Measurements from ENCODE around the gene SLC7A11. TPM values are rescaled to one million over a fixed set of nuclear protein-coding genes. Genes with fewer than 3 reads are reported as not detected.

SLC7A11 gene
- total RNA-seq (ENCODE audit: unreplicated experiment), result 10.4 TPM
- long read RNA-seq, partial matches to known transcripts, result 0 of 1 reads
- long read RNA-seq, other reads (novel, unspliced or antisense), result 1 of 1 reads

DNA sequence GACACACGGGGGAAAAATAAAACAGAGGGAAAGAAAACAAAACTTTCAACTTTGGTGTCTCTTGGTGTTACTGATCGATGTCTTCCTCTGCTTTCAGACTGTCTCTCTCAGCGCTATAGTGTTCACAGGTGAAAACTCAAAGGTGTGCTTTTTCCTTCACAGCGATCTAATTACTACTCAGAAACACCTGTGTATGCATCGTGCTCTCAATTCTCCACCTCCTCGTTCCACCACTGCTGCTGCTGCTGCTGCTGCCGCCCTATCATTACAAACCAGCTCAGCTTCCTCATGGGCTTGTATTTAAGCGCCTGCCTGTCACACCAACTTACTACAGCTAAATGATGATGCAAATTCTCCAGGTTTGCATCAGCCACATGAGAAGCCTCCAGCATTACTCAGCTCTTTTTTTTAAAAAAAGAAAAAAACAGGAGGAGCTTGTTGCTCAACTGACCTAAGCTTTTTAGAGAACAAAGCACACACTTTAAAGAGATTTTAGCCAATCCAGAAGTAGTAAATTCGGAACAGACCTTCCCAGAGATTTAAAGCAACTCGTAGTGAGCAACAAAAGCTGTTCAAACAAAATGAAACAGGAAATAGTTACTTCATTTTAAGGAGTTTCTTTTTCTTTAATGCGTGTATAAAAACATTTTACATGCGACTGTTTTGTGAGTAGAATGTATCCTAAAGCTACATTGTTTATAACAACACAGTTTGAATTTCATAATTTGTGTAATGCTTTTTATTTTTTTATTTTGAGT is at the start of gene SLC7A11:
SLC7A11 (minus strand) TSS at position 274 of the 758 bp plus-strand sequence. CDS start 280 bp downstream, outside the sequence.
- Mint-ChIP-seq H3K36me3 (ENCODE audit: unreplicated experiment) (no peaks in the 10 kb centered on the region), H3K9me3 (ENCODE audit: unreplicated experiment) (peaks cover 3% of the 10 kb centered on the region), H3K4me3 (ENCODE audit: unreplicated experiment) (peak within 1 kb of the TSS; percentile 89), H3K4me1 (ENCODE audit: low read depth, unreplicated experiment) (peaks cover 5% of the 10 kb centered on the region), H3K27ac (ENCODE audit: unreplicated experiment) (peak within 1 kb of the TSS; percentile 87), H3K27me3 (ENCODE audit: unreplicated experiment) (no peaks in the 10 kb centered on the region)
- peak; percentile 28 for DNase-seq
- TF ChIP-seq, protein P1, sequence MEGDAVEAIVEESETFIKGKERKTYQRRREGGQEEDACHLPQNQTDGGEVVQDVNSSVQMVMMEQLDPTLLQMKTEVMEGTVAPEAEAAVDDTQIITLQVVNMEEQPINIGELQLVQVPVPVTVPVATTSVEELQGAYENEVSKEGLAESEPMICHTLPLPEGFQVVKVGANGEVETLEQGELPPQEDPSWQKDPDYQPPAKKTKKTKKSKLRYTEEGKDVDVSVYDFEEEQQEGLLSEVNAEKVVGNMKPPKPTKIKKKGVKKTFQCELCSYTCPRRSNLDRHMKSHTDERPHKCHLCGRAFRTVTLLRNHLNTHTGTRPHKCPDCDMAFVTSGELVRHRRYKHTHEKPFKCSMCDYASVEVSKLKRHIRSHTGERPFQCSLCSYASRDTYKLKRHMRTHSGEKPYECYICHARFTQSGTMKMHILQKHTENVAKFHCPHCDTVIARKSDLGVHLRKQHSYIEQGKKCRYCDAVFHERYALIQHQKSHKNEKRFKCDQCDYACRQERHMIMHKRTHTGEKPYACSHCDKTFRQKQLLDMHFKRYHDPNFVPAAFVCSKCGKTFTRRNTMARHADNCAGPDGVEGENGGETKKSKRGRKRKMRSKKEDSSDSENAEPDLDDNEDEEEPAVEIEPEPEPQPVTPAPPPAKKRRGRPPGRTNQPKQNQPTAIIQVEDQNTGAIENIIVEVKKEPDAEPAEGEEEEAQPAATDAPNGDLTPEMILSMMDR (IDR thresholded peaks at IDR 0.05; ENCODE audit: partially characterized antibody, unreplicated experiment), result no peak

DNA sequence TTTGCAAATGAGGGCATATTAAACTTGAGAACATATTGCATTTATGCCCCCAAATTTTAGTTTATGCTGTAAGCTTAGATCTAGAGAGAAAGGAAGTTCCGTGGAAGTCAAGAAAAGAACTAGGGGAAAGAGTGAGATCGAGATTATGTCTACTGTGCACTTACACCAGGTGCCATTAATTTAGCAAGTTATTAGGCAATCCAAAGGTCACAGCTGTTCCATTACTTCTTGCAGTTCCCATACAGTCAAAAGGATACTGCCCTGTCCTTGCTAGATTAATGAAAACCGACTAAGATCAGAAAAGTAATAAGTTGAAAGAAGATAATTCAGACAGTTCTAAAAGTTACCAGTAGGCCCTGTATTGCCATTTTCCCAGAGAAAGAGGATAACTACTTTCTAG is 49.3 kb upstream of the SLC7A11 start:
- Mint-ChIP-seq H3K27me3 (ENCODE audit: unreplicated experiment) (no peaks in the 10 kb centered on the region), H3K9me3 (ENCODE audit: unreplicated experiment) (no peaks in the 10 kb centered on the region), H3K27ac (ENCODE audit: unreplicated experiment) (no peak overlapping the region), H3K4me3 (ENCODE audit: unreplicated experiment) (no peak overlapping the region), H3K4me1 (ENCODE audit: low read depth, unreplicated experiment) (no peaks in the 10 kb centered on the region), H3K36me3 (ENCODE audit: unreplicated experiment) (no peaks in the 10 kb centered on the region)
- TF ChIP-seq, protein P1 (IDR thresholded peaks at IDR 0.05; ENCODE audit: partially characterized antibody, unreplicated experiment), result no peak
- no peak for DNase-seq

DNA sequence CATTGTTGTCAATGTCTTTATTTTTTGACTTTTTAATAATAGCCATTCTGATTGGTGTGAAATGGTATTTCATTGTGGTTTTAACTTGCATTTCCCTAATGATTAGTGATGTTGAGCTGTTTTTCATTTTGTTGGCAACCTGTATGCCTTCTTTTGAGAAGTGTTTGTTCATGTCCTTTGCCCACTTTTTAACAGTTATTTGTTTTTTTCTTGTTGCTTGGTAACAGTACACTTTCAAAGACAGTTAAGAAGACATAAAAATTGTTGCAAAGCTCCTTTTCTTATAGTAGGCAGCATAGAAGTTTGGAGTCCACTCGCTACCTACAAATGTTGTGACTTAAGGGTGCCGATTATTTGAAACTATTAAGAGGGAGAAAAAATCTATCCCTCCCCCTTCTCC is 48.7 kb upstream of the SLC7A11 start:
- Mint-ChIP-seq H3K27ac (ENCODE audit: unreplicated experiment) (no peak overlapping the region), H3K36me3 (ENCODE audit: unreplicated experiment) (no peaks in the 10 kb centered on the region), H3K27me3 (ENCODE audit: unreplicated experiment) (no peaks in the 10 kb centered on the region), H3K9me3 (ENCODE audit: unreplicated experiment) (no peaks in the 10 kb centered on the region), H3K4me1 (ENCODE audit: low read depth, unreplicated experiment) (no peaks in the 10 kb centered on the region), H3K4me3 (ENCODE audit: unreplicated experiment) (no peak overlapping the region)
- DNase-seq, result no peak
- TF ChIP-seq, protein P1 (IDR thresholded peaks at IDR 0.05; ENCODE audit: partially characterized antibody, unreplicated experiment), result no peak

DNA sequence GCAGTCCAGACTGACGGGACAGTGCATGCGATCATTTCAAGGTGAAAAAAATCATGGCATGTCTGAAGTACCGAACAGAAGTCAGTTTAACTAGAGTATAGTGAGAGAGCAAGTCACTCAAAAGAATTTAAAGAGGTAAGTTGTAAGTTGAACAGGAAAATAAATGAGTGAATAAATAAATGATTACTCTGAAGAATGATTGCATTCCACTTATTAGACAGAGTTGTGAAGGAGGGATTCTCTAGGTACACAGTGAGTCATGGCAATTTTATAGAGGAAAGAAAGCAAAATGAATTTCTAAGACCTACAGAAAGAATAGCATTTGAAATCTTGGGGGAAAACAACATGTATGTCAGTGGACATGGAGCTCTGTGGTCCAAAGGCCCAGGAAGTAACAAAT is 37.1 kb upstream of the SLC7A11 start:
- no peak overlapping the region for H3K27ac Mint-ChIP-seq (ENCODE audit: unreplicated experiment)
- TF ChIP-seq, protein P1 (IDR thresholded peaks at IDR 0.05; ENCODE audit: partially characterized antibody, unreplicated experiment), result no peak
- peaks cover 6% of the 10 kb centered on the region for H3K36me3 Mint-ChIP-seq (ENCODE audit: unreplicated experiment)
- H3K4me3 Mint-ChIP-seq (ENCODE audit: unreplicated experiment), result no peak overlapping the region
- DNase-seq, result no peak
- H3K9me3 Mint-ChIP-seq (ENCODE audit: unreplicated experiment), result no peaks in the 10 kb centered on the region
- no peaks in the 10 kb centered on the region for H3K27me3 Mint-ChIP-seq (ENCODE audit: unreplicated experiment)
- H3K4me1 Mint-ChIP-seq (ENCODE audit: low read depth, unreplicated experiment), result no peaks in the 10 kb centered on the region

DNA sequence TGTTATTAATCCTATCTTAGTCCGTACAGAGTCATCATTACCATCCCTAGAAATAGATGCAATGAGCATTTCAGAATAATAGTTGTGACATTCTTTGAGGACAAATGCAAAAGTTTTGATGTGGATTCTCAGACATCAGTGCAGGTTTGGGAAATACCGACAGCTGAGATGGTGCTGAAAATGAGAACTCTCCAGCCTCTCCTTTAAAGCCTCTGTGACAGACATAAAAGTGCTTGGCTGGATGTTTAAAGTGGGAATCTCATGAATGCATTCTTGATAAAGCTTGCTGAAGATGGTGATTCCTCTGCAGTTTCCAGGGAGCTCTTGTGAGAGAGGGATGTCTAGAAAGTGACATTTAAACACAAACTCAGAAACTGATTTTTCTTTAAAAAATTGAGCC is 35.0 kb upstream of the SLC7A11 start:
- DNase-seq, result no peak
- H3K4me3 Mint-ChIP-seq (ENCODE audit: unreplicated experiment), result no peak overlapping the region
- H3K27ac Mint-ChIP-seq (ENCODE audit: unreplicated experiment), result no peak overlapping the region
- TF ChIP-seq, protein P1 (IDR thresholded peaks at IDR 0.05; ENCODE audit: partially characterized antibody, unreplicated experiment), result no peak
- H3K36me3 Mint-ChIP-seq (ENCODE audit: unreplicated experiment), result peaks cover 3% of the 10 kb centered on the region
- H3K9me3 Mint-ChIP-seq (ENCODE audit: unreplicated experiment), result no peaks in the 10 kb centered on the region
- H3K4me1 Mint-ChIP-seq (ENCODE audit: low read depth, unreplicated experiment), result no peaks in the 10 kb centered on the region
- H3K27me3 Mint-ChIP-seq (ENCODE audit: unreplicated experiment), result no peaks in the 10 kb centered on the region
